T-helper 2 cell (primary cell): ENCODE measurements around the gene LRP1B.

Source experiments
- DNase-seq, 5 experiments: peaks; one replicate each; pipeline versions ENCODE4 v3.0.0 to v3.0.0-alpha.2; 2012 to 2022

The LRP1B gene

DNA sequence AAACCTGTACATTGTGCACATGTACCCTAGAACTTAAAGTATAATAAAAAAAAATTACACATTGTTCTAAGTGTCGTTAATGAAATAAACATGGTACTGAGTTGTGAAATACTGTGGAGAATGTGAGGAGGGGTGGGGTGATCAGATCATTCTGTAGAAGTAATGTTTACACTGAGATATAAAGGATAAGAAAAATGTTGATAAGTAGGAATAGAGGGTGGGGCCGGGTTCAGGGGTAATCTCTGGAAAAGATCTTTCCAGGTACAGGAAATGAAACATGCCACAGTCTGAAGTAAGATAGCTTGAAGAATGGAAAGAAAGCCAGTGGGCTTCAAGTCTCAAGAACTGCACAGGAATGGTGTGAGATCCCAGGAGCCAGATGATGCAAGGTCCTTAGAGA lies 1482.4 kb downstream of the LRP1B start:
- DNase-seq: no peak

DNA sequence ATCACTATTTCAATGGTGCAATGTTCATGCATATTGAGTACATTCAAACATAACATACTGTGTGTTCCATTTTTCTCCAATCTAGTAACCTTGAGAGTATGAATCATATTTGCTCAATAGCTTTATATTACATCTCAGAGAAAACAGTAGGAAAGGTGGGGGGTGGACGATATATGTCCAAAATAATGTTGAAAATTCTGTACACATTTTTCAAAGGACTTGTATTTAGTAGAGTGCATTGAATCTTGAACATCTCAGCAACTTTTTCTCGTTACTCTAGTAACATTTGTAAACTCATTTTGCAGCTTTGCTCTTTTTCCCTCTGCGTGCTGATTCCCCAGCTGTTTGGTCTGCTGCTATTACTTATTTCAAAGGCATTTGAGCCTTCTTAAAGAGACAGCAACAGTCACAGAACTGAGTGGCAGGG lies 1487.0 kb downstream of the LRP1B start:
- no peak for DNase-seq

GRCh38 chr2:140641163-140641562 lies 1489.7 kb downstream of the LRP1B start:
- DNase-seq: no peak

DNA sequence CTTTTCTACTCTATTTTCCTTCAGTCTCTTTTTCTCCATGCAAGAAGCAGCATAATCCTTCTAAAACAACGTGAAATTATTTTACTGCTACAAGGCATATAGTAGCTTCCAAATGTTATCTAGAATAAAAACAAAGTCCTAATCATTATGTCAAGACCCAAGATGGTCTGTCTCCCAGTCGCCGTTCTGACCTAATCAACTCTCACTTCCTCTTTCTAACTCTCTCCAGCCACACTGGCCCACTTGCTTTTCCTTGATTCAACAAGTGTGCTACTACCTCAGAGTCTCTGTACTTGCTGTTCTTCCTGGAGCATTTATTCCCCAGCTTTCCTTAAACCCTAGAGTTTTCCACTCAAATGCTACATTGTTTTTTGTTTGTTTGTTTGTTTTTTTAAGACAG lies 1491.2 kb downstream of the LRP1B start:
- no peak for DNase-seq

DNA sequence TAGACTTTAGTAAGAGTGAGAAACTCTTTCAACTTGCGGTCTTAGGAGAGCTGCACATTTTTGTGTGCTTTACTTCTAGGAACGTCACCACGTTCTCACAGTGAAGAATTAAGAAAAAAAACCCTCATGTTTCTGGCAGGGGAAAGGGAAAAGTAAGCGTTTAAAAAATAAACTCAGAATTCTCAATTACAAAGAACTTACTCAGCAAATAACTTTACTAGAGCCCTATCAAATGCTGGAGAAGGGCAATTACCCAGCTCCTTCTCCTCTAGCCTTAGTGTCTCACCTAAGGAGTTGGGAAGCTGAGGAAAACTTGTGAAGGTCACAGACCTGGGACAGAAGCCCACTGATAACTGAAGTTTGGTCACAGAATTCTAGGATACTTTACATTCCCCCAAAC lies 1500.3 kb downstream of the LRP1B start:
- DNase-seq: no peak

DNA sequence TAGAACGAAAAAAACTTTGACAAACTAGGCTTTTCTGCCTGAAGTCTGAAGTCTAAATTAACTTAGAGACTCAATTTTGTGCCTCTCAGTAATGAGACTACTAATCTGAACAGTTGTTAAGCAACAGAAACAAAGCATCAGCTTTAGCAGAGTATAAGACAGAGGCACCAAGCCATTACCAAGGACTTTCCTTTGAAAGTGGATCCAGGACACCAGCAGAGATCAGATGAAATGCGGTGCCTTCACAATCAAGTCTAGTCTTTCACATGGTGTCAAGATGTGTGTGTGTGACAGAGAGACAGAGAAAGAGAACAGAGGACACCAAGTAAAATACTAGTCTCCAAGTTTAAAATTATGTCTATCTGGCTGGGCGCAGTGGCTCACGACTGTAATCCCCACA lies 1502.9 kb downstream of the LRP1B start:
- no peak for DNase-seq

- no peak for DNase-seq
Measured at GRCh38 chr2:140627136-140627535, 1503.7 kb downstream of the LRP1B start.

DNA sequence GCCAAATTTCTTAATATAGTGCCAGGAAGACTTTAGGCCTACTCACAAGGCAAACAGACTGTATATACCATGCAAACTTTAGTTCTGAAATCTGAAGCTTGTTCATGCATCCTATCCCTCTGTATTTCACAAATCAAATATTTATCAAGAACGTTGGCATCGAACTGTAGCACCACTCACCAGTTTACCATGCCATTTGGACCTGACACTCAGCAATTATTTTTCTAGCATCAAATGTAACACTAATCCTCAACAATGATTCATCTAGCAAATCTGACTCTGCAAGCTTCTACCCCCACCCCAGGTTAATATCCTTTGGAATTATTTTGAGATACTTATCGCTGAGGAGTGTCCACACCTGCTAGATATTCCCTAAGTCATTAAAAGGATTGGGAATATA lies 1506.6 kb downstream of the LRP1B start:
- no peak for DNase-seq

DNA sequence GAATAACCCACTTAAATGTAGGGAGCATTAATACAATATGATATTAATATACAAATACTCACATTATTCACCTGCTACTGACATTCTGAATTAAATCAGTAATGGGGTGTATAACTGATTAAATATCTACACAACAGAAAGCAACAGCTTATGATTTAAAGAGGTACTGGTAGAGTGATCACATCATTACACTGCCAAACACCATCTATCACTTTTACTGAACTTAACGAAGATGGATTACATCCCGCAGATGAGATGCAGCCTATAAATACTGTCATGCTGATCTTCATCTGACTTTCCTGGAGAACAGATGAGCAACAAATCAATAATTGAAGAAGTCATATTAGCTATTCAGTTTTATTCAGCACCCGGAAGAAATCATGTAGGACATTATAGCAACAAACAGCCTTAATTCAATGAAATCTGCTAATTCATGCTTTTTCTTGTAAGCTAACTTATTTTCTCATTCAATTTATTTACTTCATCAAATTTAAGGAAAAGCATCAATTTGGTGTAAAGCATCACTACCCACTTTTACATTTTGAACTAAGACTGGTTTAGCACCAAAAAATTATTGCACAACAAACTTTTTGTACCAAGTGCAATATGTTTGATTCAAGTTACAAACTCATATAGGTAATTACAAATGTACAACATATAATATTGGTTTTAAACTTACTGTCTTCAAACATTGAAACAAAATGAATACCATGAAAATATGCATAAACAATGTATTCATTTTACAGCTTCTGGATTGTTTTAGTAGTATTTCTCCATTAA lies 1509.0 kb downstream of the LRP1B start:
- no peak for DNase-seq

DNA sequence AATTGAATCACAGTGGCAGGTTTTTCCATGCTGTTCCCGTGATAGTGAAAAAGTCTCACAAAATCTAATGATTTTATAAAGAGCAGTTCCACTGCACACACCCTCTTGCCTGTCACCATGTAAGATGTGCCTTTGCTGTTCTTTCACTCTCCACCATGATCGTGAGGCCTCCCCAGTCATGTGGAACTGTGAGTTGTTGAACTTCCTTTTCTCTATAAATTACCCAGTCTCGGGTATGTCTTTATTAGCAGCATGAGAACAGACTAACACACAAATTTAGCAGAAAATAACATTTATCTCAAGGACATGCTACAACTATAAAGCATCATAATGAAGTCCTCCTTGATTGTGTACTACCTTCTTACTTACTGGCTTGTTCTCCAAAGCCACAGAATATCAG lies 1526.0 kb downstream of the LRP1B start:
- no peak for DNase-seq

DNA sequence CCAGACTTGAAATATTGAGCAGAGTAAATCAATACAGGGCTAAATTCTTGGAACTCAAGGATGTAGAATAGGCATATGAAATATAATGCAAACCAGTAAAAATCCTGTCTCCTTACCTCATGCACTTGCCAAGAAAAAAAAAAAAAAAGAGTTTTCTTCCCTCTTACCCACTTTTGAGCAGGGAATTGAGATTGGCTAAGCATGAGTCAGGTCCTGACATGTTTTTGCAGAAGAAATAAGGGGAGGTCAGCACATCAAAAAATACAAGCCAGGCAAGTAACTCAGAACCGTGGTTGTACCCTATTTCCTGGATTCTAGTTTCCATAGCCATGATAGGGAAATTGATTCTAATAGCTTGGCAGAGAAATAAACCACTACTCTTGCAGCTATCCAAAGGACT lies 1526.7 kb downstream of the LRP1B start:
- DNase-seq: no peak

- DNase-seq: no peak
Measured at GRCh38 chr2:140603416-140603815, 1527.4 kb downstream of the LRP1B start.

- DNase-seq: no peak
Measured at GRCh38 chr2:140601801-140602200, 1529.0 kb downstream of the LRP1B start.

DNA sequence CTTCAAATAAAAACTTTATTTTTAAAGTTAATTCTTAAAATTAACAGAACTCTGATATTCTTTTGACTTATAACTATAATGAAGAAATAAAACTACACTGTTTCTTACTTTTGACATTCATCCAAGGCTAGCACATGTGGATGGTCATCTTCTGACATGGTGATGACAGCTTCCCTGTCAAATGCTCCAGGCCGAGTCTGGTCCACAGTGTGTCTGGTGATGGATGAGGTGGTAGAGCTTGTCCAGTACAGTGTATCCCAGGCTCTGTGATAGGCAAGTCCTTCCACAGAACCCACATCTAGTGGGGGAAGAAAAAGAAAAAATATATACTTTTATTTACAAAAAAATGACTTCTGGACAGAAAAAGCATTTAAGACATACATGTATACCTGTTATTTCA lies 1529.5 kb downstream of the LRP1B start:
- DNase-seq: no peak

DNA sequence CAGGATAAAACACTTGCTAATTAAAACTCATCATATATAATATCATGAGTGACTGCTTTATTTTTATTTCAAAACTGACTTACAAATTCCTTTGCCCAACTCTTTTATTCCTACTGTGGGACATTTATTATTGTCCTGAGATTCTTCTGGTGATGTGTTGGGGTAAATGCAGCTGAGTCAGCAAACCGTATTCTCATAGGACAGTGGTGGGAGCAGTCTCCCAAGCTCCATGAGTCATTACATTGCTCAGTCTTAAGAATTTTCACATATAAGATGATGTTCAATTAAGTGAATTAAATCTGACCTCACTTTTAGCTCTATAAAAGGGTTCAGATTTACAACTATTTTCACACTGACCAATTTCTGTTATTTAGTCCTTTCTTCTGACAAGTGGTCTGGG lies 1530.7 kb downstream of the LRP1B start:
- DNase-seq: no peak

- DNase-seq: no peak
Measured at GRCh38 chr2:140597836-140598235, 1533.0 kb downstream of the LRP1B start.

- no peak for DNase-seq
Measured at GRCh38 chr2:140597205-140597604, 1533.6 kb downstream of the LRP1B start.

DNA sequence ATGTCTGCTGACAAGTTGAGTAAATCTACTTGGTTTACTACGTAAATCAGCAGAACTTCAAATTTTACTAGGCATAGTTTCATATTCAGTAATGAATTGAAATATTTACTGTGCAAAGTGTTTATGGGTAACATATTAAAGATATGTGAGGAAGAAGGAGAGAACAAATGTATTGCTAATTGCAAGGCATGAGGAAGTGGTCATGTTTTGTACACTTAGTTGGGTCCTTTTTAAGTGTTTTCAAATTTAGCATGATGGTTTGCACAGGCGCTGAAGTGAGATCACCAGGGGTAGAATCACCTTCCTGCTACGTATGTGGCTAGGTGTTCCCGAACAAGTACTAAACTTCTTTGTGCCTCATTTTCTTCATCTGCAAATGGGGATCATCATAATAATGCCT lies 1534.4 kb downstream of the LRP1B start:
- no peak for DNase-seq

- no peak for DNase-seq
Measured at GRCh38 chr2:140595107-140595506, 1535.7 kb downstream of the LRP1B start.

GRCh38 chr2:140593132-140593531 lies 1537.7 kb downstream of the LRP1B start:
- DNase-seq: no peak

DNA sequence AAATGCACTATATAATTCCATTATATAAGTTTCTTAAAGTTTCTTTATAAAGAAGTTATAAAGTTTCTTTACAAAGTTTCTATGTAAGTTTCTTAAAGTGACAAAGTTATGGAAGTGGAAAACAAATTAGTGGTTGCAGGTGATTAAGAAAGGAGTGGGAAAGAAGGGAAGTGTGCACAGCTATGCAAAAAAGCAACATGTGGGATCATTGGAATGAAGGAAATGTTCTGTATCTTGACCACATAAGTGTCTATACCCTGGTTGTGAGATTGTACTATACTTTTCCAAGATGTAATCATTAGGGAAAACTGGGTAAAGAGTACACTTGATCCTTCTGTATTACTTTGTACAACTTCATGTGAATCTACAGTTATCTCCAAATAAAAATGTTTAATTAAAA lies 1541.1 kb downstream of the LRP1B start:
- no peak for DNase-seq

- DNase-seq: no peak
Measured at GRCh38 chr2:140589273-140589672, 1541.5 kb downstream of the LRP1B start.

- peak in 1 of 5 experiments; percentile 1 for DNase-seq
Measured at GRCh38 chr2:140586379-140586778, 1544.4 kb downstream of the LRP1B start.

- DNase-seq: no peak
Measured at GRCh38 chr2:140585016-140585415, 1545.8 kb downstream of the LRP1B start.

DNA sequence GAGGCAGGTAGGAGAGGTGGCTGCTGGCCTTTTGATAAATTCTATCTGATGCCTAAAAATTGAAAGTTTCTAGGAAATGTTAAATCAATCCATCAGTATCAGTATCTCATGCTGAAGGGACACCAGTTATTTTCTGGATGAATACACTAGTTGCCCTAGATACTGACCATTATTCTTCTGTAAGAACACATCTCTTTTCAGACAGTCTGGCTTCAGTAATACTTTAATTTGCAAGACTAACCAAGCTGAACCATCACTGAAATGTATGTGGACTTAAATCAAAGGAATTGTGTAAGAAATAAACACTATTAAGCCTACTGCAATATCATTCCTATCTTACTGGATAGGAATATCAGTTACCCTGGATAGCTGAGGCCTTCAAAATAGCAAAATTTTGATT lies 1546.3 kb downstream of the LRP1B start:
- no peak for DNase-seq
